BLaER1 (cell line): Measurements from ENCODE around the gene SLC47A2.

Experiments used
- H3K27ac ChIP-seq: shearing (Covaris generic); formaldehyde crosslinking; 2 replicates; pipeline ENCODE4 v1.8.1; 2022
- H3K27me3 ChIP-seq: shearing (Covaris generic); formaldehyde crosslinking; 2 replicates; pipeline ENCODE4 v1.8.1; 2022
- H3K36me3 ChIP-seq: shearing (Covaris generic); formaldehyde crosslinking; 2 replicates; pipeline ENCODE4 v1.8.1; 2022
- H3K4me1 ChIP-seq: shearing (Covaris generic); formaldehyde crosslinking; 2 replicates; pipeline ENCODE4 v1.8.1; 2022
- H3K4me2 ChIP-seq: shearing (Covaris generic); formaldehyde crosslinking; 2 replicates; pipeline ENCODE4 v1.8.1; 2022
- H3K4me3 ChIP-seq: shearing (Covaris generic); formaldehyde crosslinking; 2 replicates; pipeline ENCODE4 v1.8.1; 2022
- H3K9ac ChIP-seq: shearing (Covaris generic); formaldehyde crosslinking; 2 replicates; pipeline ENCODE4 v1.8.1; 2022
- H3K9me3 ChIP-seq: shearing (Covaris generic); formaldehyde crosslinking; 2 replicates; pipeline ENCODE4 v1.8.1; 2022
- H4K20me1 ChIP-seq: shearing (Covaris generic); formaldehyde crosslinking; 2 replicates; pipeline ENCODE4 v1.8.1; 2022
- Cebpa-rat ChIP-seq: shearing (Covaris generic); IDR thresholded peaks from 2 replicates; pipeline ENCODE4 v1.8.1; 2022

Gene SLC47A2

GRCh38 chr17:19629449-19629848 is 86.9 kb downstream of the SLC47A2 start:
- no peak for TF ChIP-seq Cebpa-rat
- Histone ChIP-seq H3K4me3 (no peak overlapping the region), H3K36me3 (no peaks in the 10 kb centered on the region), H4K20me1 (no peaks in the 10 kb centered on the region), H3K27me3 (no peaks in the 10 kb centered on the region), H3K27ac (no peak overlapping the region), H3K9me3 (no peaks in the 10 kb centered on the region), H3K9ac (no peak overlapping the region), H3K4me1 (no peaks in the 10 kb centered on the region), H3K4me2 (no peak overlapping the region)
